Esophagus muscularis mucosa (tissue), 4 donors: ENCODE data around the gene FZR1.

Source experiments
- CTCF ChIP-seq, 3 experiments: fragments of 200-600 bp in 2 of 3; fragments of 450-650 bp in 1 of 3; sonication (generic) in 2 of 3; IDR thresholded peaks; one replicate each; pipeline ENCODE4 v1.5.1; 2017 to 2019; ENCODE audit warnings: antibody characterized with exemption in 3 of 3, mild to moderate bottlenecking in 2 of 3, moderate library complexity in 1 of 3
- EP300 ChIP-seq: sonication (generic); formaldehyde crosslinking; IDR thresholded peaks from one replicate; pipeline ENCODE4 v1.6.1; 2017; ENCODE audit warnings: antibody characterized with exemption
- POLR2A ChIP-seq: fragments of 450-650 bp; IDR thresholded peaks from one replicate; pipeline ENCODE4 v1.6.1; 2017; ENCODE audit warnings: antibody characterized with exemption, moderate library complexity, mild to moderate bottlenecking, low read depth

GRCh38 chr19:3458229-3459088, 47.7 kb upstream of the FZR1 start:
- no peak for TF ChIP-seq POLR2A
- no peak for TF ChIP-seq CTCF (IDR thresholded peaks at IDR 0.05)
- TF ChIP-seq EP300: no peak
